ENCODE measurements around the gene SLC2A4RG.
"Not testable (repeated sequence)": the region's sequence is repeated elsewhere in the genome, so short reads cannot be mapped to it uniquely, and the experiment has no call there.

The SLC2A4RG gene

GRCh38 chr20:63758152-63758551 lies 18.6 kb downstream of the SLC2A4RG start:
- DNase-seq, result no peak

- no peak for DNase-seq
Measured at GRCh38 chr20:63759377-63759901, 19.9 kb downstream of the SLC2A4RG start.

DNA sequence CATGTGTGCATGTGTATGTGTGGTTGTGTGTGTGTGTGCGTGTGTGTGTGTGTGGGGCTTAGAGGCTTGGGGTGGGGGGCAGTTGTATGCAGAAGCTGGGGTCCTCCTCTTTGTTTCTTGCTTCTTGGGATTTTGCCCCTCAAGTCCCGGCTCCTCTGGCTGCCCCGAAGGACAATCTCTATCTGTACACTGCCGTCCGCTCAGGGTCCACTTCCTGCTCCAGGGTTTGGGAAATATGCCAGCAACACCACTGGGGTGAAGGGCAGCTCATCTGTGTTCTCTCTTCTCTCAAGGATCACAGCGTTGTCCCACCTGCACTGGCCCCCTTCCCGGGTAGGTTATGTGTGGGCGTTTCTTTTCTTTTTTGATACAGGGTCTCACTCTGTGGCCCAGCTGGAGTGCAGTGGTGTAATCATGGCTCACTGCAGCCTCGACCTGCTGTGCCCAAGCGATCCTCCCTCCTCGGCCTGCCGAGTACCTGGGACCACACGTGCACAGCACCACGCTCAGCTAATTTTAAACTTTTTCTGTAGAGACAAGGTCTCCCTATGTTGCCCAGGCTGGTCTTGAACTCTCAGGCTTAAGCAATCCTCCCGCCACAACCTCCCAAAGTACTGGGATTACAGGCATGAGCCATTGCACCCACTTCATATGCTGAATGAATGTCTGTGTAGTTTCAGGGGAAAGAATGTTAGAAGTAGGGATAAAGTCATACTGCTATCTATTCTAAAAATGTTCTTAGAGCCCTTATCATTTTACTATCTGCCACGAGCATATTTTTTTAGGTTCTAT lies 25.7 kb downstream of the SLC2A4RG start:
- DNase-seq, result no peak

- DNase-seq, result no peak
Measured at GRCh38 chr20:63765902-63766301, 26.3 kb downstream of the SLC2A4RG start.

GRCh38 chr20:63766695-63767426 lies 27.3 kb downstream of the SLC2A4RG start:
- DNase-seq, result no peak

GRCh38 chr20:63767456-63767855 lies 27.9 kb downstream of the SLC2A4RG start:
- DNase-seq, result no peak

DNA sequence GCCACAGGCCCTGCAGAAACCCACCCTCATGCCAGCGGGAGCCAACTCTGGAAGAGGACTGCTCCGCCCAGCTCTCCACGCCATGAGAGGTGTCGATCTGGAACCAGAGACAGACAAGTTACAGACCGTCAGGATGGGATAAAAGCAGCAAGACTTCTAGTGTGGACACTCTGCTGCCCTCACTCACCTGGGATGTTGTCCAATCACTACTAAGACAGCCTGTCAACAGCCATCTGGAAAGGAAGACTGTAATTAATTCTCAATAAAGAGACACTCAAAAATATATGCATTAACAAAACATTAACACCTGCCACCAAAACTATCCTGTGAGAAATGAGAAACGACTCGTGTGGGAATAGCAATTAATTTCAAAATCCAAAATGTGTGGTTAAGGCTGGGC lies 28.3 kb downstream of the SLC2A4RG start:
- no peak for DNase-seq

DNA sequence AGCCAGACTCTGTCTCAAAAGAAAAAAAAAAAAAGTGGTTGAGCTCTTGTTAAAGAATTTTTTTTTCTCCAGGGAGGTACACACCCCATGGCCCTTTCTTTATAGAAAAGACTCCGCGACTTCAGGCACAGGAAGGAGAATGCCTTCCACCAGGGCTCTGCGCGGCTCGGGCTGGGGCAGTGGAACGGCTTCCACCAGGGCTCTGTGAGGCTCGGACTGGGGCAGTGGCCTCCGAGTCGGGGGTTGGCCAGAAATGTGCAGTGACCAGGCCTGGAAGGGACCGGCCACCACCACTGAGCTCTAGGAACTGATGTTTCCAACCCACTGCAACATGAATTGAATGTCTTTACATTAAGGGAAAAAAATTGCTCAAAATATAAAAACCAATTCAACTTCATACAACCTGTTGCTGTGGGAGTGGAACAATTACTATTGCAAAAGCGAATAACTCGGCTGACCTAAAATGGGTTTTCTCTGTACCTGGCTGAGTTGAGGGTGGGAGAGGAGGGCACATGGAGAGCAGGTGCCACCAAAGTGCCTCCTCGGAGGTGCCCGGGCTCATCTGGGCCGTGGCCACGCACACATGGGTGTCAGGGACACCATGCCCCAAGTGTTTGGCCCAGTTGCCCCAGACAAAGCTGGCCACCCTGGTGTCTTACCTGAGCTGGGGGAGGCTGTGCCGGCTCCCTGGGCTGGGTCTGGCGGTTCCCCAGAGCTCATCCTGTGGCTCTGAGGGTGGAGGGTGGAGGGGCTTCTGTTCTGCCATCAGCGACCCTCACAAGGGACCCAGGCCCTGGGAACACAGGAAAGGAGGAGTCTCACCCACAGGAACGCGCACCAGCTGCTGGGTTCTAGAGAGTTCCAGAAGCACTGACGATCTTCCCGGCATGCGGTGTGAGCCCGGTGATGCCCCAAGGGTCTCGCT lies 29.3 kb downstream of the SLC2A4RG start:
- DNase-seq, result no peak

GRCh38 chr20:63769891-63770474 lies 30.4 kb downstream of the SLC2A4RG start:
- no peak for DNase-seq

GRCh38 chr20:63771046-63771707 lies 31.6 kb downstream of the SLC2A4RG start:
- DNase-seq, result no peak

DNA sequence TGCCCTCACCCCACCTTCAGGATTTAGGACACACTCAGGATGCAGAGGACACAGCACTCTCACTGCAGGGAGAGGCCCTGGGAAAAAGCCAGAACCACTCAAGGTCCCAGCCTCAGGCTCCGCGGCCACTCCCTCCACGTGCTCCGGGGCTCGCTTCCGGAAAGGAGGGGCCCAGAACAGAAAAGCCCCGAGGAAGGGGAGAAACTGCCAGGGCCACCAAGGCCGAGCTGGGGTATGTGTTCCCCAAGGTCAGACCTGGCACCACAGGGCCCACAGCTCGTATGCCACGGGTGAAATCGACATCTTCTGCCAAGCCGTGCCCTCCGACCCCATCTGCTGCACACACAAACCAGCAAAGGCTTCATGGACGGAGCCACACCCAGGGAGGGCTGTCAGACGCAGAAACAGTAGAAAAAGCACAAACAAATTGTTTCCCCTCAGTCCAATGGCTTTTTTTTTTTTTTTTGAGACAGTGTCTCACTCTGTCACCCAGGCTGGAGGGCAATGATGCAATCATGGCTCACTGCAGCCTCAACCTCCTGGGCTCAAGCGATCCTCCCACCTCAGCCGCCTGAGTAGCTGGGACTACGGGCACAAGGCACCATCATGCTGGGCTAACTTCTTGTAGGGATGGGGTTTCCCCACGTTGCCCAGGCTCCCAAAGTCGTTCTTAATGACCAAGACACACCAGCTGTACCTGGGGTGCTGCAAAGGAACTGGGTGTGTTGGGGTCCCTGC lies 33.4 kb downstream of the SLC2A4RG start:
- no peak for DNase-seq

GRCh38 chr20:63773571-63774241 lies 34.1 kb downstream of the SLC2A4RG start:
- DNase-seq, result no peak

- DNase-seq, result no peak
Measured at GRCh38 chr20:63774306-63774705, 34.7 kb downstream of the SLC2A4RG start.

DNA sequence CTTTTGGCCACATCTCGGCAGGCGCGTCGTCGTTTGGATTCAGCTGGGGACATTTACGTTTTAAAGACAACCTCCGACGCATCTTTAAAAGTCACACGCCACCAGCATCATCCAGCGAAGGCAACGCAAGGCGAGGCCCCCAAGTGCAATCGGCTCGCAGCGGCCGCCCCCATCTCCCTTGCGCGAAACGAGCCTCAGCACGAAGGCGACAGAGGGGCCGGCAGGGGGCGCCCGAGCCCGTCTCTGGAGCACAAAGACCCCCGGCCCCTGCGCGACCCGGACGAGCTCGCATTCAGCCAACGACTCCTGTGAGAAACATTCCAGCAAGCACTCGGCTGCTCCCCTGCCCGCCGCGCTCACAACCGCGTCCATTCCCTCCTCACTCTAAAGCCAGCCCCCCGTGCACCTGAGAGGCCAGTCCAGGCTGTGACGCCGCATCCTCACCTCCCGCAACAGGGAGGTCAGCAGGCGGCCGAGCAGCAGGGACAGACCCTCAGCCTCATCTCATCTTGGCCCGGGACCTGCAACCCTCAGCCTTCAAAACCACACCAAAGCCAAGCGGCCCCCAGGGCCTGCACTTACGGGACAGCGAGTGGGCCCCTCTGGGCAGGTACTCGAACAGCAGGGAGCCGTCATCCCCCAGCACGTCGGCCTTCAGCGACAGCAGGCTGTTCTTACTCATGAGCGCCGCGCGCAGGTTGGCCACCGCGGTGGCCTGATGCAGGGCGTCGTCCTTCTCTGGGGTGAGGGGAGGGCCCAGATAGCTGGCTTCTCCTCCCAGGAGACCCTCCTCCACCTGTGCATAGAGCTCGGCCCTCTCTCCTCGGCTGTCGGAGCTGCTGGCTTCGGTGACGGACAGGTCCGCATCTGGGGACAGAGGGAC lies 35.8 kb downstream of the SLC2A4RG start:
- no peak for DNase-seq

GRCh38 chr20:63776875-63777274 lies 37.3 kb downstream of the SLC2A4RG start:
- not testable (repeated sequence) for DNase-seq

DNA sequence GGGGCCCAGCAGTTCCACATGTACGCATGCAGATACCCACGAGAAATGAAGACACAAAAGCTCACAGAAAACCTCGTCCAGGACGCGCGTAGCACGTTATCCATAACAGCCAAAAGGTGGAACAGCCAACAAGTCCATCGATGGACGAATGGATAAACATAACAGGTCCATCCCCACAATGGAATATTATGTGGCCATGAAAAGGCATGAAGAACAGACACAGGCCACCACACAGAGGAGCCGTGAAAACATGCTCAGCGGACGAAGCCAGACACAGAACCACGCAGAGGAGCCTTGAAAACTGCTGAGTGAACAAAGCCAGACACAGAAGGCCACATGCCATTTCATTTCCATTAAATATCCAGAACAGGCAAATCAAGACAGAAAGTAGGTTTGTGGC lies 38.0 kb downstream of the SLC2A4RG start:
- no peak for DNase-seq

GRCh38 chr20:63778034-63778752 lies 38.6 kb downstream of the SLC2A4RG start:
- no peak for DNase-seq

DNA sequence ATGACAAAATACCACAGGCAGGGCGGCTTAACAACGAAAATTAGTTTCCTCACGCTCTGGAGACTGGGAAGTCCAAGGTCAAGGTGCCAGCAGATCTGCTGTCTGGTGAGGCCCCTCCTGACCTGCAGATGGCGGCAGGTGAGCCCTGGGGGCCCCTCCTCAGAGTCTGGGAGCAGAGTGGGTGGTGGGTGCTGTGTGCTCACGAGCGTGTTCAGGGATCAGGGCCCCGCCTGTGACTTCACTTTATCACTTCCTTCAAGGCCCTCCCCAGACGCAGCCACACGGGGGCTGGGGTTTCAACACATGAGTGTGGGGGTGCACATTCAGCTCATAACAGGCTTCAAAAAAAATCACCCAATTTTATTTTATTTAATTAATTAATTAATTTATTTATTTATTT lies 39.3 kb downstream of the SLC2A4RG start:
- no peak for DNase-seq

- DNase-seq, result no peak
Measured at GRCh38 chr20:63781181-63781580, 41.6 kb downstream of the SLC2A4RG start.
